Endothelial cell of umbilical vein (primary cell): ENCODE data around the gene DBP.

Experiments used
- CTCF ChIP-seq, 2 donors: IDR thresholded peaks; 1 replicate in 1 of 2; 2 replicates in 1 of 2; pipeline ENCODE4 v1.5.1; 2011; ENCODE audit warnings: low read length in 2 of 2, mild to moderate bottlenecking in 2 of 2, moderate library complexity in 2 of 2, control low read depth in 1 of 2, inconsistent platforms in 1 of 2, low read depth in 1 of 2; ENCODE audit not compliant: insufficient read depth in 1 of 2; ENCODE audit errors: extremely low read depth in 1 of 2
- EZH2 ChIP-seq: IDR thresholded peaks from 2 replicates; pipeline ENCODE4 v1.6.1; 2012; ENCODE audit warnings: borderline replicate concordance, low read depth, mild to moderate bottlenecking, moderate library complexity, low read length, inconsistent platforms; ENCODE audit not compliant: severe bottlenecking
- GATA2 ChIP-seq: IDR thresholded peaks from 2 replicates; pipeline ENCODE4 v1.7.0; 2011; ENCODE audit warnings: low read depth, mild to moderate bottlenecking, moderate library complexity, mixed read lengths, low read length; ENCODE audit not compliant: insufficient read length, insufficient read depth
- MAX ChIP-seq: IDR thresholded peaks from 2 replicates; pipeline ENCODE4 v1.6.1; 2011; ENCODE audit not compliant: insufficient read depth, insufficient read length
- POLR2A ChIP-seq: IDR thresholded peaks from 2 replicates; pipeline ENCODE4 v1.6.1; 2012; ENCODE audit warnings: low read depth, mild to moderate bottlenecking, control low read depth, low read length
- POLR2AphosphoS5 ChIP-seq: IDR thresholded peaks from 2 replicates; pipeline ENCODE4 v1.6.1; 2012; ENCODE audit warnings: low read depth, mild to moderate bottlenecking, control low read depth, low read length, moderate library complexity; ENCODE audit not compliant: insufficient read depth

GRCh38 chr19:48613024-48613851, 23.9 kb downstream of the DBP start:
- TF ChIP-seq POLR2A (no peak), MAX (no peak), POLR2AphosphoS5 (peak; percentile 37), CTCF (IDR thresholded peaks at IDR 0.05; ENCODE audit: extremely low read depth in 1 of 2, insufficient read depth in 1 of 2, low read depth in 1 of 2, low read length in 2 of 2) (no peak), EZH2 (no peak), GATA2 (no peak)
